Fibroblast of mammary gland (primary cell): Measurements from ENCODE around the gene CDKAL1.

Experiments
- DNase-seq: peaks from one replicate; pipeline ENCODE4 v3.0.0-alpha.2; 2010; ENCODE audit warnings: low read depth
- H3K4me3 ChIP-seq: 2 replicates; pipeline ENCODE4 v1.5.1; 2011; ENCODE audit warnings: low read depth, mild to moderate bottlenecking, low read length, moderate library complexity; ENCODE audit not compliant: control insufficient read depth
- CTCF ChIP-seq: conservative IDR thresholded peaks from 2 replicates; pipeline ENCODE4 v1.5.1; 2011; ENCODE audit warnings: low read depth, low read length, inconsistent platforms; ENCODE audit not compliant: control insufficient read depth, insufficient read depth

The CDKAL1 gene

GRCh38 chr6:21151530-21151929 lies 617.3 kb downstream of the CDKAL1 start:
- H3K4me3 ChIP-seq: no peak overlapping the region
- DNase-seq: no peak
- TF ChIP-seq CTCF: no peak

GRCh38 chr6:21157186-21157929 lies 623.1 kb downstream of the CDKAL1 start:
- no peak overlapping the region for H3K4me3 ChIP-seq
- no peak for TF ChIP-seq CTCF
- DNase-seq: no peak

GRCh38 chr6:21158149-21158548 lies 623.9 kb downstream of the CDKAL1 start:
- no peak for DNase-seq
- TF ChIP-seq CTCF: no peak
- no peak overlapping the region for H3K4me3 ChIP-seq

GRCh38 chr6:21158873-21159272 lies 624.6 kb downstream of the CDKAL1 start:
- no peak for DNase-seq
- no peak for TF ChIP-seq CTCF
- H3K4me3 ChIP-seq: no peak overlapping the region

GRCh38 chr6:21159465-21159864 lies 625.2 kb downstream of the CDKAL1 start:
- H3K4me3 ChIP-seq: no peak overlapping the region
- DNase-seq: no peak
- TF ChIP-seq CTCF: no peak

GRCh38 chr6:21161707-21162106 lies 627.5 kb downstream of the CDKAL1 start:
- no peak overlapping the region for H3K4me3 ChIP-seq
- DNase-seq: no peak
- TF ChIP-seq CTCF: no peak

GRCh38 chr6:21163110-21163837 lies 629.0 kb downstream of the CDKAL1 start:
- peak; percentile 56 for DNase-seq
- TF ChIP-seq CTCF: no peak

More at GRCh38 chr6:21163110-21163837, 629.0 kb downstream of the CDKAL1 start:
- H3K4me3 ChIP-seq: no peak overlapping the region
